ENCODE data around the gene CLDND2. TPM values are rescaled to one million over a fixed set of nuclear protein-coding genes. Genes with fewer than 3 reads are reported as not detected.

CLDND2 gene
- total RNA-seq, 1 experiment from 2014 or later, result 0.95 TPM

GRCh38 chr19:51325161-51325976 lies 43.4 kb downstream of the CLDND2 start:
- DNase-seq (ENCODE audit: low read depth, low spot score) (no peak), ATAC-seq (no peak)
- intact Hi-C loops (cut with micrococcal nuclease; ENCODE audit: unreplicated experiment), result no loop called here
- POLR2A ChIA-PET, result no interaction called here
- no TSS peak for BruUV-seq (replicated peaks)
- no peak overlapping the region for H3K4me3 ChIP-seq (ENCODE audit: low read depth in 2 of 2, low read length in 2 of 2)
- CTCF ChIA-PET, result no interaction called here
- no peaks in the 10 kb centered on the region for H3K36me3 ChIP-seq (ENCODE audit: control insufficient read depth, insufficient read depth, low read length)
- H3K27me3 ChIP-seq (ENCODE audit: control insufficient read depth, insufficient read depth, low read length), result no peaks in the 10 kb centered on the region
- in situ Hi-C loops (cut with HindIII; ENCODE audit: low pct_unique_long_range_greater_than_20kb, low sequenced_read_pairs), result no loop called here
- TF ChIP-seq POLR2AphosphoS5 (IDR thresholded peaks at IDR 0.05; ENCODE audit: low read depth, low read length) (no peak), SIN3A (IDR thresholded peaks at IDR 0.05; ENCODE audit: borderline replicate concordance, insufficient read depth, low read depth, low read length) (no peak), TCF7L2 (IDR thresholded peaks at IDR 0.05; ENCODE audit: low read depth, low read length) (no peak), REST (IDR thresholded peaks at IDR 0.05; ENCODE audit: insufficient read depth in 1 of 2, low read depth in 2 of 2, low read length in 1 of 2) (no peak)
- TF ChIP-seq, protein P1, sequence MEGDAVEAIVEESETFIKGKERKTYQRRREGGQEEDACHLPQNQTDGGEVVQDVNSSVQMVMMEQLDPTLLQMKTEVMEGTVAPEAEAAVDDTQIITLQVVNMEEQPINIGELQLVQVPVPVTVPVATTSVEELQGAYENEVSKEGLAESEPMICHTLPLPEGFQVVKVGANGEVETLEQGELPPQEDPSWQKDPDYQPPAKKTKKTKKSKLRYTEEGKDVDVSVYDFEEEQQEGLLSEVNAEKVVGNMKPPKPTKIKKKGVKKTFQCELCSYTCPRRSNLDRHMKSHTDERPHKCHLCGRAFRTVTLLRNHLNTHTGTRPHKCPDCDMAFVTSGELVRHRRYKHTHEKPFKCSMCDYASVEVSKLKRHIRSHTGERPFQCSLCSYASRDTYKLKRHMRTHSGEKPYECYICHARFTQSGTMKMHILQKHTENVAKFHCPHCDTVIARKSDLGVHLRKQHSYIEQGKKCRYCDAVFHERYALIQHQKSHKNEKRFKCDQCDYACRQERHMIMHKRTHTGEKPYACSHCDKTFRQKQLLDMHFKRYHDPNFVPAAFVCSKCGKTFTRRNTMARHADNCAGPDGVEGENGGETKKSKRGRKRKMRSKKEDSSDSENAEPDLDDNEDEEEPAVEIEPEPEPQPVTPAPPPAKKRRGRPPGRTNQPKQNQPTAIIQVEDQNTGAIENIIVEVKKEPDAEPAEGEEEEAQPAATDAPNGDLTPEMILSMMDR (IDR thresholded peaks at IDR 0.05), result no peak
- no peaks in the 10 kb centered on the region for H3K9me3 ChIP-seq (ENCODE audit: control insufficient read depth, insufficient read depth, low read depth, low read length)
- no peaks in the 10 kb centered on the region for H3K4me1 ChIP-seq (ENCODE audit: control insufficient read depth, insufficient read depth, low read length)
- no peak overlapping the region for H3K27ac ChIP-seq (ENCODE audit: low read length)

DNA sequence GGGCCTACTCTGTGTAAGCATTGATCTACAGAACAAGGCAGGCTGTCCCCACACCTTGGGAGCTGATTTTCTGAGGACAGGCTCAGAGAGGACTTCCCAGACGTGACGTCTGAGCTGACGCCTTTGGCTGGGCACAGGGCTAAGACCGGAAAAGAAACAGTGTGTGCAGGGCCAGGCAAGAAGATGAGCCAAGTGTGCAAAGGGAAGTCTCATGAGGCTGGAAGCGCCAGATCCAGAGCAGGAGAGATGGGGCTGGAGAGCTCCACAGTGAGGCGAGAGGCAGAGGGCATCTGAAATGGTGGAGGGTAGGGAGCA lies 44.7 kb downstream of the CLDND2 start:
- no peak for DNase-seq (ENCODE audit: low read depth, low spot score)
- CTCF ChIA-PET, result no interaction called here

More for the DNA sequence above, 44.7 kb downstream of the CLDND2 start:
- Histone ChIP-seq H3K4me3 (ENCODE audit: low read depth in 2 of 2, low read length in 2 of 2) (no peak overlapping the region), H3K36me3 (ENCODE audit: control insufficient read depth, insufficient read depth, low read length) (no peaks in the 10 kb centered on the region), H3K4me1 (ENCODE audit: control insufficient read depth, insufficient read depth, low read length) (no peaks in the 10 kb centered on the region), H3K9me3 (ENCODE audit: control insufficient read depth, insufficient read depth, low read depth, low read length) (no peaks in the 10 kb centered on the region), H3K27me3 (ENCODE audit: control insufficient read depth, insufficient read depth, low read length) (no peaks in the 10 kb centered on the region), H3K27ac (ENCODE audit: low read length) (no peak overlapping the region)
- in situ Hi-C loops (cut with HindIII; ENCODE audit: low pct_unique_long_range_greater_than_20kb, low sequenced_read_pairs), result no loop called here
- BruUV-seq (replicated peaks), result no TSS peak
- no peak for ATAC-seq
- POLR2A ChIA-PET, result no interaction called here
- intact Hi-C loops (cut with micrococcal nuclease; ENCODE audit: unreplicated experiment), result no loop called here
- TF ChIP-seq, protein P1 (IDR thresholded peaks at IDR 0.05), result no peak
- no peak for TF ChIP-seq TCF7L2 (IDR thresholded peaks at IDR 0.05; ENCODE audit: low read depth, low read length)
- TF ChIP-seq REST (IDR thresholded peaks at IDR 0.05; ENCODE audit: insufficient read depth in 1 of 2, low read depth in 2 of 2, low read length in 1 of 2), result no peak
- no peak for TF ChIP-seq SIN3A (IDR thresholded peaks at IDR 0.05; ENCODE audit: borderline replicate concordance, insufficient read depth, low read depth, low read length)
- no peak for TF ChIP-seq POLR2AphosphoS5 (IDR thresholded peaks at IDR 0.05; ENCODE audit: low read depth, low read length)
